ENCODE data around the gene SRPK2.

Gene SRPK2

DNA sequence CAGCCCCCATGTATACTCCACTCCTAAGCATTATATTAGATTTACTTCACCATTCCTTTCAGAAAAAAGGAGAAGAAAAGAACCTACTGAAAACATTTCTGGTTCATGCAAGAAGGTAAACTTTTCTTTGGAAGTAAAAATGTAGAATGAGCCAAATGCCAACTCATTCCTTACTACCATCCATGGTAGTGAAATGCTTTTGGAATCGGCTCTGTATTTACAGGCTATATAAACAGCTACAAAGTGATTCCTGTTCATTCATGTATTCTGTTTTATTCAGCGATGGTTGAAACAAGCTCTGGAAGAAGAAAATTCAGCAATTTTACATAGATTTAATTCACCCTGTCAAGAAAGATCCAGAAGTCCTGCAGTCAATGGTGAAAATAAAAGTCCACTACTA lies 283.1 kb downstream of the SRPK2 start:
- DNase-seq (ENCODE audit: low read depth): no peak
- no peak overlapping the region for H3K4me3 ChIP-seq (ENCODE audit: control insufficient read depth, low read depth, low read length)
- TF ChIP-seq, protein P1, sequence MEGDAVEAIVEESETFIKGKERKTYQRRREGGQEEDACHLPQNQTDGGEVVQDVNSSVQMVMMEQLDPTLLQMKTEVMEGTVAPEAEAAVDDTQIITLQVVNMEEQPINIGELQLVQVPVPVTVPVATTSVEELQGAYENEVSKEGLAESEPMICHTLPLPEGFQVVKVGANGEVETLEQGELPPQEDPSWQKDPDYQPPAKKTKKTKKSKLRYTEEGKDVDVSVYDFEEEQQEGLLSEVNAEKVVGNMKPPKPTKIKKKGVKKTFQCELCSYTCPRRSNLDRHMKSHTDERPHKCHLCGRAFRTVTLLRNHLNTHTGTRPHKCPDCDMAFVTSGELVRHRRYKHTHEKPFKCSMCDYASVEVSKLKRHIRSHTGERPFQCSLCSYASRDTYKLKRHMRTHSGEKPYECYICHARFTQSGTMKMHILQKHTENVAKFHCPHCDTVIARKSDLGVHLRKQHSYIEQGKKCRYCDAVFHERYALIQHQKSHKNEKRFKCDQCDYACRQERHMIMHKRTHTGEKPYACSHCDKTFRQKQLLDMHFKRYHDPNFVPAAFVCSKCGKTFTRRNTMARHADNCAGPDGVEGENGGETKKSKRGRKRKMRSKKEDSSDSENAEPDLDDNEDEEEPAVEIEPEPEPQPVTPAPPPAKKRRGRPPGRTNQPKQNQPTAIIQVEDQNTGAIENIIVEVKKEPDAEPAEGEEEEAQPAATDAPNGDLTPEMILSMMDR (conservative IDR thresholded peaks at IDR 0.05; ENCODE audit: control insufficient read depth, insufficient read depth, low read depth, low read length): no peak

DNA sequence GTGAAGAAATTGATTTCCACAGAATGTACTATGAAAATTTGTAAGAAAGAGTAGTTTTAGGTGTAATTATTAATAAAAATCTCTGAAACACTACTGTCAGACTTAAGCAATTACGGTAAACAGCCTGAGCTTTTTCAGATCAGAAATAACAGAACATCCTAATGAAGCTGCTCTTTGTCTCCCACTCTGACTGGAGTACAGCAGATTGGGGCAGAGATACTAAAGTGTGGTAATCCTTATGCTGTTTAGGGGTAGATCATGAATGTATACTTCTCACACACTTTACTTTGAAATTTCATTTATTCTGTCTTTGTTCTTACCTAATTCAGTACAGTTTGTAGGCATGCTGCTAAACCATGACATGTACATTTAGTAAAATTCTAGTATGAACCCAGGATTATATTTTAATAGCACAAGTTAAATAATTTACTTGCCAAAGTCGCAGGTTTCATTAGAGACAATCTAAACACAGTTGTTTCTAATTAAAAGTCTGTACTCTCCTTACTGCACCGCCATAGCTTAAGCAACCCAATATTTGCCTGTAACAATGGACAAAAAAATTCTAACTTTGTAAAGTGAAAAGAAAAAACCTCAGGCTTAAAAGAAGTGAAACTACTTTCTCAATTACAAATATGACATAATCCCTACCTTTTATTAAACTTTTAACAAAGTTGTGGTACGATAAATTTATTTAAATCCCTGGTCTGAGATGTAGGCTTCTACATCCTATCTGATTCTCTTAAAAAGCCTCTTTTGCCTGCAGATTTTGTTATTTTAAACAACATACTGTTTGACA lies 286.0 kb downstream of the SRPK2 start:
- no peak for DNase-seq (ENCODE audit: low read depth)
- no peak overlapping the region for H3K4me3 ChIP-seq (ENCODE audit: control insufficient read depth, low read depth, low read length)
- TF ChIP-seq, protein P1 (conservative IDR thresholded peaks at IDR 0.05; ENCODE audit: control insufficient read depth, insufficient read depth, low read depth, low read length): no peak

- no peak overlapping the region for H3K4me3 ChIP-seq (ENCODE audit: control insufficient read depth, low read depth, low read length)
- no peak for DNase-seq (ENCODE audit: low read depth)
- TF ChIP-seq, protein P1 (conservative IDR thresholded peaks at IDR 0.05; ENCODE audit: control insufficient read depth, insufficient read depth, low read depth, low read length): no peak
These were observed 286.9 kb downstream of the SRPK2 start for GRCh38 chr7:105101864-105102263.

DNA sequence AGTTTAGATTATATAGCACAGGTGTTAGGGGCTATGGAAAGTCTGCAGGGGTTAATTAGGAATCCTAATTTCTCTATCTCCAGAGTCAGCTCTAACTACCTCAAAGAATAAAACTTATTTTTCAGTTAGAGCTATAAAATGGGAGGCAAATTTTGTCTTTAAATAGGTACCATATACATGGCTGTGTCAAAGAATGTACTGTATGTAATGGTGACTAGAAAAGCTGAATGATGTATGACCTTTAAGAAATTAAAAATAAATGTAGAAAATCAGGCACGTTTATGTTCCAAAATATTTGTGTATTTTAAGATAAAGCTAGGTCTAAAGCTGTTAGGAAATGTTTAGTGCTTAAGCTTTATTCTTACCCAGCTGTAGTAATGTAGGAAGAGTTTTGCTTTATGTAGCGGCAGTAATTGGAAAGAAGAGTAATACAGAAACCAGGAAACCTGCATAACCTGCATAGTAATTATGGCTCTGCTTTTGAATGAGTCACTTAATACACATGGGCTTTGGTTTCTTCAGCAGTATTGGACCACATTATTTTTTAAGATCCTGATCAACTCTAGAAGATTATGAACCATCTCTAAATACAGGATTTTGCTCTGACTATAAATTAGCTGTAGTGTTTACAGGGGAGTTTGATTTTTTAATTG lies 289.7 kb downstream of the SRPK2 start:
- H3K4me3 ChIP-seq (ENCODE audit: control insufficient read depth, low read depth, low read length): no peak overlapping the region
- TF ChIP-seq, protein P1 (conservative IDR thresholded peaks at IDR 0.05; ENCODE audit: control insufficient read depth, insufficient read depth, low read depth, low read length): no peak
- DNase-seq (ENCODE audit: low read depth): peak; percentile 33

GRCh38 chr7:105097619-105098018 lies 291.1 kb downstream of the SRPK2 start:
- TF ChIP-seq, protein P1 (conservative IDR thresholded peaks at IDR 0.05; ENCODE audit: control insufficient read depth, insufficient read depth, low read depth, low read length): no peak
- DNase-seq (ENCODE audit: low read depth): peak; percentile 90
- no peak overlapping the region for H3K4me3 ChIP-seq (ENCODE audit: control insufficient read depth, low read depth, low read length)

DNA sequence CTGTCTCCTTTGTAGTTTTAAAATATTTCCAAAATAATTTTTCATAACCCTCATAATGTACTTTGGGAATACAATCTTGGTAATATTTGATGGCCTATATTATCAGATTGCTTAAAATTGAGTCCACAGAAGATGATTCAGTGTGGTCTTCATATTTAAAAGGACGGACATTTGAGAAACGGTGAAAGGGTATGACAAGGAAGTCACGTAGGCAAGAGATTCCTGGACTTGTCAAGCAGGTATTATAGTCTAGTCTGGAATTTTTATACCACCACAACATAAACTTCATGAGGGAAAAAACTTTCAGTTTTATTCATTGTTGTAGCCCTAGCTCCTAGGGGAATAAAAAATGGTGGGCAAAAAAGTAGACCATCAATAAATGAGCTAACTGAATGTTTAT lies 292.4 kb downstream of the SRPK2 start:
- TF ChIP-seq, protein P1 (conservative IDR thresholded peaks at IDR 0.05; ENCODE audit: control insufficient read depth, insufficient read depth, low read depth, low read length): no peak
- H3K4me3 ChIP-seq (ENCODE audit: control insufficient read depth, low read depth, low read length): no peak overlapping the region
- DNase-seq (ENCODE audit: low read depth): no peak
